ENCODE measurements around the gene VAC14. TPM values are rescaled to one million over a fixed set of nuclear protein-coding genes. Genes with fewer than 3 reads are reported as not detected.

The VAC14 gene
- total and polyA plus RNA-seq, 2 experiments from 2014 or later: 27.1 to 32.4 TPM

- Histone ChIP-seq H3K4me3 (no peak overlapping the region), H3K4me1 (ENCODE audit: insufficient read depth) (peaks cover 33% of the 10 kb centered on the region), H3K4me2 (ENCODE audit: unreplicated experiment) (no peak overlapping the region), H3K27ac (no peak overlapping the region), H4K20me1 (ENCODE audit: insufficient read depth) (no peaks in the 10 kb centered on the region), H3K9ac (no peak overlapping the region), H3K9me2 (ENCODE audit: insufficient read depth) (no peaks in the 10 kb centered on the region), H3K27me3 (replicated peaks; ENCODE audit: insufficient read depth) (no peaks in the 10 kb centered on the region), H2AFZ (no peak overlapping the region), H3K36me3 (ENCODE audit: low read depth) (no peaks in the 10 kb centered on the region), H3K79me2 (ENCODE audit: insufficient read depth) (no peaks in the 10 kb centered on the region), H3F3A (ENCODE audit: insufficient read depth) (peaks cover 5% of the 10 kb centered on the region; the same call in 1 of the 2 replicates), H3K9me3 (ENCODE audit: low read depth) (no peaks in the 10 kb centered on the region)
- no peak for DNase-seq
- no peak for TF ChIP-seq EZH2phosphoT487 (IDR thresholded peaks at IDR 0.05; ENCODE audit: insufficient read depth, low read depth)
- TF ChIP-seq EZH2 (IDR thresholded peaks at IDR 0.05; ENCODE audit: insufficient read depth, poor library complexity, severe bottlenecking): no peak
- in situ Hi-C loops (cut with MboI): no loop called here
- 95 to 96% methylated on average over 15 of the region's 15 CpGs for WGBS, 2 experiments (ENCODE audit: low coverage in 1 of 2, low lambda C conversion rate in 2 of 2, missing lambda C conversion rate in 2 of 2)
Measured at GRCh38 chr16:70747703-70748631, 53.0 kb downstream of the VAC14 start.

GRCh38 chr16:70746708-70747424 is 54.1 kb downstream of the VAC14 start:
- Histone ChIP-seq H3K4me2 (ENCODE audit: unreplicated experiment) (peak overlapping the region; percentile 36), H3K79me2 (ENCODE audit: insufficient read depth) (no peaks in the 10 kb centered on the region), H3K4me3 (no peak overlapping the region), H4K20me1 (ENCODE audit: insufficient read depth) (no peaks in the 10 kb centered on the region), H2AFZ (no peak overlapping the region), H3K4me1 (ENCODE audit: insufficient read depth) (peaks cover 33% of the 10 kb centered on the region), H3K36me3 (ENCODE audit: low read depth) (no peaks in the 10 kb centered on the region), H3K9ac (peak overlapping the region; percentile 83), H3K27me3 (replicated peaks; ENCODE audit: insufficient read depth) (no peaks in the 10 kb centered on the region), H3K9me2 (ENCODE audit: insufficient read depth) (no peaks in the 10 kb centered on the region), H3F3A (ENCODE audit: insufficient read depth) (peaks cover 5% of the 10 kb centered on the region; the same call in 1 of the 2 replicates), H3K9me3 (ENCODE audit: low read depth) (no peaks in the 10 kb centered on the region), H3K27ac (peak overlapping the region; percentile 98)
- peak; percentile 92 for DNase-seq
- 54 to 56% methylated on average over 15 of the region's 15 CpGs for WGBS, 2 experiments (ENCODE audit: low coverage in 1 of 2, low lambda C conversion rate in 2 of 2, missing lambda C conversion rate in 2 of 2)
- in situ Hi-C loops (cut with MboI): no loop called here
- TF ChIP-seq EZH2 (IDR thresholded peaks at IDR 0.05; ENCODE audit: insufficient read depth, poor library complexity, severe bottlenecking) (no peak), EZH2phosphoT487 (IDR thresholded peaks at IDR 0.05; ENCODE audit: insufficient read depth, low read depth) (no peak)

GRCh38 chr16:70746040-70746707 is 54.8 kb downstream of the VAC14 start:
- H3K27ac ChIP-seq: peak overlapping the region; percentile 98
- no peak overlapping the region for H3K4me3 ChIP-seq
- H3K36me3 ChIP-seq (ENCODE audit: low read depth): no peaks in the 10 kb centered on the region
- no peaks in the 10 kb centered on the region for H3K9me2 ChIP-seq (ENCODE audit: insufficient read depth)
- H2AFZ ChIP-seq: no peak overlapping the region
- no peaks in the 10 kb centered on the region for H3K27me3 ChIP-seq (replicated peaks; ENCODE audit: insufficient read depth)
- H3K79me2 ChIP-seq (ENCODE audit: insufficient read depth): no peaks in the 10 kb centered on the region
- peaks cover 5% of the 10 kb centered on the region; the same call in 1 of the 2 replicates for H3F3A ChIP-seq (ENCODE audit: insufficient read depth)
- H3K9ac ChIP-seq: peak overlapping the region; percentile 83
- H3K9me3 ChIP-seq (ENCODE audit: low read depth): no peaks in the 10 kb centered on the region
- TF ChIP-seq EZH2 (IDR thresholded peaks at IDR 0.05; ENCODE audit: insufficient read depth, poor library complexity, severe bottlenecking): no peak
- no peak for TF ChIP-seq EZH2phosphoT487 (IDR thresholded peaks at IDR 0.05; ENCODE audit: insufficient read depth, low read depth)
- H4K20me1 ChIP-seq (ENCODE audit: insufficient read depth): no peaks in the 10 kb centered on the region
- H3K4me2 ChIP-seq (ENCODE audit: unreplicated experiment): peak overlapping the region; percentile 60
- in situ Hi-C loops (cut with MboI): no loop called here
- peaks cover 35% of the 10 kb centered on the region for H3K4me1 ChIP-seq (ENCODE audit: insufficient read depth)
- 9 to 12% methylated on average over 12 of the region's 12 CpGs for WGBS, 2 experiments (ENCODE audit: low coverage in 1 of 2, low lambda C conversion rate in 2 of 2, missing lambda C conversion rate in 2 of 2)
- peak; percentile 99 for DNase-seq

- Histone ChIP-seq H3K79me2 (ENCODE audit: insufficient read depth) (no peaks in the 10 kb centered on the region), H3K27ac (peak overlapping the region; percentile 98), H3K36me3 (ENCODE audit: low read depth) (no peaks in the 10 kb centered on the region), H2AFZ (no peak overlapping the region), H3K4me3 (no peak overlapping the region), H3F3A (ENCODE audit: insufficient read depth) (peaks cover 9% of the 10 kb centered on the region), H3K9ac (peak overlapping the region; percentile 83), H3K4me2 (ENCODE audit: unreplicated experiment) (peak overlapping the region; percentile 60), H4K20me1 (ENCODE audit: insufficient read depth) (no peaks in the 10 kb centered on the region), H3K4me1 (ENCODE audit: insufficient read depth) (peaks cover 35% of the 10 kb centered on the region), H3K9me3 (ENCODE audit: low read depth) (no peaks in the 10 kb centered on the region), H3K27me3 (replicated peaks; ENCODE audit: insufficient read depth) (no peaks in the 10 kb centered on the region), H3K9me2 (ENCODE audit: insufficient read depth) (no peaks in the 10 kb centered on the region)
- TF ChIP-seq EZH2phosphoT487 (IDR thresholded peaks at IDR 0.05; ENCODE audit: insufficient read depth, low read depth): no peak
- TF ChIP-seq EZH2 (IDR thresholded peaks at IDR 0.05; ENCODE audit: insufficient read depth, poor library complexity, severe bottlenecking): no peak
- no peak for DNase-seq
- WGBS, 2 experiments (ENCODE audit: low coverage in 1 of 2, low lambda C conversion rate in 2 of 2, missing lambda C conversion rate in 2 of 2): 82 to 83% methylated on average over 6 of the region's 6 CpGs
- in situ Hi-C loops (cut with MboI): no loop called here
Measured at GRCh38 chr16:70745536-70746025, 55.4 kb downstream of the VAC14 start.

All from GM23248 (cell line).